Measurements from ENCODE around the gene TAMALIN.
A peak's percentile ranks its signal among the peaks of the same experiment; 100 is the strongest.

Gene TAMALIN

GRCh38 chr12:52043386-52044212 lies 36.9 kb downstream of the TAMALIN start:
- peaks cover 11% of the 10 kb centered on the region for H3K4me1 Mint-ChIP-seq (ENCODE audit: low read depth)
- no peak for DNase-seq (ENCODE audit: low spot score)
- no peaks in the 10 kb centered on the region for H3K9me3 Mint-ChIP-seq
- H3K36me3 Mint-ChIP-seq (ENCODE audit: low read depth) = no peaks in the 10 kb centered on the region
- H3K4me3 Mint-ChIP-seq = no peak overlapping the region
- peaks cover 2% of the 10 kb centered on the region for H3K27me3 Mint-ChIP-seq (ENCODE audit: low read depth)
- H3K27ac Mint-ChIP-seq = no peak overlapping the region

GRCh38 chr12:52044292-52044983 lies 37.7 kb downstream of the TAMALIN start:
- no peak overlapping the region for H3K27ac Mint-ChIP-seq
- H3K4me1 Mint-ChIP-seq (ENCODE audit: low read depth) = peaks cover 14% of the 10 kb centered on the region
- H3K4me3 Mint-ChIP-seq = no peak overlapping the region
- no peak for DNase-seq (ENCODE audit: low spot score)
- H3K9me3 Mint-ChIP-seq = no peaks in the 10 kb centered on the region
- H3K27me3 Mint-ChIP-seq (ENCODE audit: low read depth) = peaks cover 3% of the 10 kb centered on the region
- H3K36me3 Mint-ChIP-seq (ENCODE audit: low read depth) = no peaks in the 10 kb centered on the region

- Mint-ChIP-seq H3K4me3 (no peak overlapping the region), H3K4me1 (ENCODE audit: low read depth) (peaks cover 23% of the 10 kb centered on the region)
Observed at GRCh38 chr12:52045794-52046199, 39.1 kb downstream of the TAMALIN start.

GRCh38 chr12:52046859-52047258 lies 40.1 kb downstream of the TAMALIN start:
- no peak overlapping the region for H3K27ac Mint-ChIP-seq
- no peaks in the 10 kb centered on the region for H3K36me3 Mint-ChIP-seq (ENCODE audit: low read depth)
- H3K9me3 Mint-ChIP-seq = no peaks in the 10 kb centered on the region
- H3K27me3 Mint-ChIP-seq (ENCODE audit: low read depth) = peaks cover 6% of the 10 kb centered on the region
- H3K4me3 Mint-ChIP-seq = no peak overlapping the region
- peaks cover 25% of the 10 kb centered on the region for H3K4me1 Mint-ChIP-seq (ENCODE audit: low read depth)
- DNase-seq (ENCODE audit: low spot score) = no peak

More at GRCh38 chr12:52045794-52046199, 39.1 kb downstream of the TAMALIN start:
- H3K27ac Mint-ChIP-seq = no peak overlapping the region
- H3K27me3 Mint-ChIP-seq (ENCODE audit: low read depth) = peaks cover 6% of the 10 kb centered on the region
- no peaks in the 10 kb centered on the region for H3K36me3 Mint-ChIP-seq (ENCODE audit: low read depth)
- DNase-seq (ENCODE audit: low spot score) = no peak
- no peaks in the 10 kb centered on the region for H3K9me3 Mint-ChIP-seq

- peak overlapping the region; percentile 39 for H3K27ac Mint-ChIP-seq
- DNase-seq (ENCODE audit: low spot score) = no peak
- H3K4me3 Mint-ChIP-seq = peak overlapping the region; percentile 63
- H3K36me3 Mint-ChIP-seq (ENCODE audit: low read depth) = no peaks in the 10 kb centered on the region
- H3K27me3 Mint-ChIP-seq (ENCODE audit: low read depth) = peaks cover 6% of the 10 kb centered on the region
- H3K4me1 Mint-ChIP-seq (ENCODE audit: low read depth) = peaks cover 29% of the 10 kb centered on the region
- H3K9me3 Mint-ChIP-seq = no peaks in the 10 kb centered on the region
Observed at GRCh38 chr12:52049286-52049685, 42.5 kb downstream of the TAMALIN start.

- H3K27me3 Mint-ChIP-seq (ENCODE audit: low read depth) = peaks cover 6% of the 10 kb centered on the region
Observed at GRCh38 chr12:52049688-52050087, 42.9 kb downstream of the TAMALIN start.

GRCh38 chr12:52050116-52050757 lies 43.5 kb downstream of the TAMALIN start:
- Mint-ChIP-seq H3K27ac (peak overlapping the region; percentile 82), H3K9me3 (no peaks in the 10 kb centered on the region), H3K4me3 (peak overlapping the region; percentile 63), H3K27me3 (ENCODE audit: low read depth) (peaks cover 6% of the 10 kb centered on the region), H3K36me3 (ENCODE audit: low read depth) (no peaks in the 10 kb centered on the region), H3K4me1 (ENCODE audit: low read depth) (peaks cover 29% of the 10 kb centered on the region)
- DNase-seq (ENCODE audit: low spot score) = no peak

More at GRCh38 chr12:52049688-52050087, 42.9 kb downstream of the TAMALIN start:
- H3K4me1 Mint-ChIP-seq (ENCODE audit: low read depth) = peaks cover 29% of the 10 kb centered on the region
- H3K9me3 Mint-ChIP-seq = no peaks in the 10 kb centered on the region
- no peaks in the 10 kb centered on the region for H3K36me3 Mint-ChIP-seq (ENCODE audit: low read depth)
- H3K27ac Mint-ChIP-seq = peak overlapping the region; percentile 39
- DNase-seq (ENCODE audit: low spot score) = no peak
- peak overlapping the region; percentile 63 for H3K4me3 Mint-ChIP-seq

- Mint-ChIP-seq H3K4me3 (peak within 1 kb of the TSS; percentile 89), H3K36me3 (ENCODE audit: low read depth) (no peaks in the 10 kb centered on the region), H3K4me1 (ENCODE audit: low read depth) (peaks cover 29% of the 10 kb centered on the region), H3K27me3 (ENCODE audit: low read depth) (peaks cover 6% of the 10 kb centered on the region), H3K9me3 (no peaks in the 10 kb centered on the region), H3K27ac (peak within 1 kb of the TSS; percentile 90)
- peak; percentile 98 for DNase-seq (ENCODE audit: low spot score)
Observed at GRCh38 chr12:52050758-52051541, 44.2 kb downstream of the TAMALIN start, which contains the start of gene NR4A1. NR4A1 (plus strand) TSS chr12:52051442; CDS start chr12:52054329, 2,887 bp downstream.

GRCh38 chr12:52052468-52053186 lies 45.9 kb downstream of the TAMALIN start:
- peaks cover 25% of the 10 kb centered on the region for H3K4me1 Mint-ChIP-seq (ENCODE audit: low read depth)

GRCh38 chr12:52053536-52054209 lies 46.9 kb downstream of the TAMALIN start:
- DNase-seq (ENCODE audit: low spot score) = no peak
- no peaks in the 10 kb centered on the region for H3K36me3 Mint-ChIP-seq (ENCODE audit: low read depth)
- no peak overlapping the region for H3K27ac Mint-ChIP-seq
- no peak overlapping the region for H3K4me3 Mint-ChIP-seq
- H3K4me1 Mint-ChIP-seq (ENCODE audit: low read depth) = peaks cover 25% of the 10 kb centered on the region
- no peaks in the 10 kb centered on the region for H3K9me3 Mint-ChIP-seq
- peaks cover 6% of the 10 kb centered on the region for H3K27me3 Mint-ChIP-seq (ENCODE audit: low read depth)

More at GRCh38 chr12:52052468-52053186, 45.9 kb downstream of the TAMALIN start:
- Mint-ChIP-seq H3K27me3 (ENCODE audit: low read depth) (peaks cover 6% of the 10 kb centered on the region), H3K27ac (peak overlapping the region; percentile 90), H3K9me3 (no peaks in the 10 kb centered on the region), H3K4me3 (peak overlapping the region; percentile 89), H3K36me3 (ENCODE audit: low read depth) (no peaks in the 10 kb centered on the region)
- no peak for DNase-seq (ENCODE audit: low spot score)

- H3K36me3 Mint-ChIP-seq (ENCODE audit: low read depth) = no peaks in the 10 kb centered on the region
- no peak for DNase-seq (ENCODE audit: low spot score)
- no peaks in the 10 kb centered on the region for H3K9me3 Mint-ChIP-seq
- H3K4me3 Mint-ChIP-seq = no peak overlapping the region
- peaks cover 23% of the 10 kb centered on the region for H3K4me1 Mint-ChIP-seq (ENCODE audit: low read depth)
- no peak overlapping the region for H3K27ac Mint-ChIP-seq
- H3K27me3 Mint-ChIP-seq (ENCODE audit: low read depth) = peaks cover 3% of the 10 kb centered on the region
Observed at GRCh38 chr12:52054231-52054832, 47.6 kb downstream of the TAMALIN start.
